CD4-positive, alpha-beta T cell treated with Interleukin-4 for 4 hours (primary cell): ENCODE results near the gene EMSY.

Experiments
- DNase-seq: peaks from one replicate; pipeline ENCODE4 v3.0.0-alpha.2; 2020

Gene EMSY

DNA sequence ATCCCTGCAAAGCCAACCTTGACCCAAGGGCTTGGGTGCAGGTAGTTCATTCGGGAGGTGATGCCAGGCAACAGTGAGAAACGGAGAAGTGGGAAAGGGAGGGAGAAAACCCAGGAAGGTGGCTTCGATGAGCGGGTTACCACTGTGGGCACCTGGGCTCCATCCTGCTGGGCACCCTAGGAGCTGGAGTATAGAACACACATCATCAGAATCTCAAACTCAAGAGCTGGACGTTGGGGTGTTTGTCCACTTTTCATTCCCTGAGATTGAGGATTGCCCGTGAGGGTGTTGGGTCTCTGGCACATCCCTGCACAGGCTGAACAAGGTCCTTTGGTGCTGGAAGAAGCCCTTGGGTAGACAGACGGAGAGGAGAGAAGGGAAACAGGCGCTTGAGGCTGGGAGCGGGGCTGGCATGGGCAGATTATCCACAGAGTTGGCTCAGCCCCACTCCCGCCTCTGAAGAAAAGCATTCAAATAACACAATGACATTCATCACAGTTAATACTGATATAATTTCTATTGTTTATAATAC, 155.4 kb downstream of the EMSY start:
- no peak for DNase-seq

DNA sequence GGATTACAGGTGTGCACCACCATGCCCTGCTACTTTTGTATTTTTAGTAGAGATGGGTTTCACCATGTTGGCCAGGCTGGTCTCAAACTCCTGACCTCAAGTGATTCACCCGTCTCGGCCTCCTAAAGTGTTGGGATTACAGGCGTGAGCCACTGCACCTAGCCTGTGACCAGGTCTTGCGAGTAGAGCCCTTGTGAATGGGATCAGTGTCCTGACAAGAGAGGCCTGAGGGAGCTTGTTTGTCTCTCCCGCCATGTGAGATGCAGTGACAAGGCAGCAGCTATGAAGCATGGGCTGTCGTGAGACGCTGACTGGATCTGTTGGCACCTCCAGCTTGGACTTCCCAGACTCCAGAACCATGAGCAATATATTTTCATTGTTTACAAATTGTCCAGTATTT, 156.5 kb downstream of the EMSY start:
- DNase-seq = no peak

DNA sequence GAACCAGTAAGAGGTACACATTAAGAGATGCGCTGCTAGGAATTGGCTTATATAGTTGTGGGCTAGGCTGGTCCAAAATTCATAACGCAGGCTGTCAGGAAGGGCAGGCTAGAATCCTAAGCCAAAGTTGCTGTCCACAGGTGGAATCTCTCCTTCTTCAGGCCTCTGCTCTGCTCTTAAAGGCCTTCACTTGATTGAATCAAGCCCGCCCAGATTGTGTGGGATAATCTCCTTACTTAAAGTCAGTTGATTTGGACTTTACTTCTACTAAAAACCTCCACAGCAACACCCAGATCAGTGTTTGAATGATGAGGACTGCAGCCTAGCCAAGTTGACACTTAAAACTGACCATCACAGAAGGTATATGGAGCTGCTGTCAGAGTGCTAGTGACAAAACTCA, 156.9 kb downstream of the EMSY start:
- DNase-seq = no peak

DNA sequence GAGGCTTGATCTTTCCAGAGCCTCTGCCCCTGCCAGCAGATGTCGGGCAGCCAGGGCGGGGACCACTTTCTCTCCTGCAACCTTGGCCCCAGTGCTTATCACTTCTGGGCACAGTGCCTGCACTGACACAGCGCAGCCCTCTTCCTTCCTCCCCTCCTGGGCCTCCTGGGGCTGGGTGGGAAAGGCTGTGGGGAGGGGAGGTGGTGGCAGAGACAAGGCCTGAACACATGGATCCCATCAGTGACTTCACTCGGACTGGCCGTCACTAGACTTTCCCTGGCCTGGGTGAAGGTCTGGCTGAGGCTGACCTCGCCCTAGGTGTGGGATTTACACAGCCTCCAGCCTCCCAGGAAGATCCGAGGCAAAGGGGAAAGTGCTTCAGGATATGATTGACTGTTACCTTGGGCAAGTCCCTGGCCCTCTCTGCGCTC, 157.6 kb downstream of the EMSY start:
- no peak for DNase-seq
